ENCODE measurements around the gene GMPR2. TPM values are rescaled to one million over a fixed set of nuclear protein-coding genes. Genes with fewer than 3 reads are reported as not detected.

Gene GMPR2
- total RNA-seq, 4 donors from 2014 or later, result 68.8 to 237 (median 110) TPM

- Histone ChIP-seq H3K9me3 (no peaks in the 10 kb centered on the region), H3K4me1 (peaks cover 13 to 20% of the 10 kb centered on the region in 2 donors), H3K27me3 (no peaks in the 10 kb centered on the region), H3K27ac (peak overlapping the region in 1 of 3 donors; percentile 1), H3K36me3 (peaks cover 30 to 31% of the 10 kb centered on the region in 2 donors), H3K4me3 (replicated peaks in 1 of 3) (no peak overlapping the region)
- no peak for DNase-seq
- TF ChIP-seq CTCF (IDR thresholded peaks at IDR 0.05) (no peak), POLR2A (IDR thresholded peaks at IDR 0.05) (no peak)
- 87 to 92% methylated on average over 9 of the region's 9 CpGs for WGBS, 2 donors
- intact Hi-C loops (cut with DNase I), result no loop called here
These were observed 43.3 kb upstream of the GMPR2 start for GRCh38 chr14:24189460-24189859.

DNA sequence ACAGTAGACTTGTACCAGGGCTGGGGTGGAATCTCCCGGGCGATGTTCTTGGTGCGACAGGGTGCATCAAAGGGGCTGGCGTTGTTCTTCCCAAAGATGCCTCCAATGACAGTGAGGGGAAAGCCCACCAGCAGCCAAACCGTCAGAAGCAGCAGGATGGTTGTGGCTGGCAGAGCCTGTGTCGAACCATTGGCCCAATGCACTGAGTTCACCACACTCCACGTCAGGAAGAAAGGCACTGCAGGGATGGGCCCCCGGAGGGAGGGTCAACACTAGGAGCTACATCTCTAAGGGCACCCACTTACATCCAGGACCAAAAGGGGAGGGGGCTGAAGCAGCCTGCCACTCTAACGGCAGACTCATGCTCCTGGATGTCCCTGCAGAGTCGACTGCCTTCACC lies 42.3 kb upstream of the GMPR2 start:
- TF ChIP-seq CTCF (IDR thresholded peaks at IDR 0.05) (no peak), POLR2A (IDR thresholded peaks at IDR 0.05) (no peak)
- Histone ChIP-seq H3K27me3 (no peaks in the 10 kb centered on the region), H3K9me3 (no peaks in the 10 kb centered on the region), H3K36me3 (peaks cover 22 to 26% of the 10 kb centered on the region in 2 donors), H3K27ac (no peak overlapping the region), H3K4me3 (replicated peaks in 1 of 3) (no peak overlapping the region), H3K4me1 (peaks cover 19 to 25% of the 10 kb centered on the region in 2 donors)
- intact Hi-C loops (cut with DNase I), result no loop called here
- no peak for DNase-seq
- WGBS, 2 donors, result 89 to 94% methylated on average over 10 of the region's 10 CpGs

GRCh38 chr14:24192933-24193332 lies 39.8 kb upstream of the GMPR2 start:
- DNase-seq, result no peak
- peaks cover 19 to 31% of the 10 kb centered on the region in 2 donors for H3K4me1 ChIP-seq
- no peak overlapping the region for H3K27ac ChIP-seq
- peaks cover 11 to 17% of the 10 kb centered on the region in 2 donors for H3K36me3 ChIP-seq
- H3K4me3 ChIP-seq (replicated peaks in 1 of 3), result no peak overlapping the region
- intact Hi-C loops (cut with DNase I), result no loop called here
- H3K9me3 ChIP-seq, result no peaks in the 10 kb centered on the region
- WGBS, 2 donors, result 92 to 95% methylated on average over 15 of the region's 15 CpGs
- no peaks in the 10 kb centered on the region for H3K27me3 ChIP-seq
- TF ChIP-seq CTCF (IDR thresholded peaks at IDR 0.05) (no peak), POLR2A (IDR thresholded peaks at IDR 0.05) (no peak)

GRCh38 chr14:24194186-24194872 lies 38.4 kb upstream of the GMPR2 start:
- DNase-seq, result no peak
- peak overlapping the region in 2 of 3 donors; percentile 94 to 98 for H3K27ac ChIP-seq
- 83 to 87% methylated on average over 7 of the region's 7 CpGs for WGBS, 2 donors
- H3K27me3 ChIP-seq, result no peaks in the 10 kb centered on the region
- peak overlapping the region in 2 of 3 donors; percentile 94 to 100 for H3K4me3 ChIP-seq (replicated peaks in 1 of 3)
- peaks cover 11 to 17% of the 10 kb centered on the region in 2 donors for H3K36me3 ChIP-seq
- H3K4me1 ChIP-seq, result peaks cover 17 to 31% of the 10 kb centered on the region in 2 donors
- no peak for TF ChIP-seq POLR2A (IDR thresholded peaks at IDR 0.05)
- no peak for TF ChIP-seq CTCF (IDR thresholded peaks at IDR 0.05)
- intact Hi-C loops (cut with DNase I), result no loop called here
- H3K9me3 ChIP-seq, result no peaks in the 10 kb centered on the region

GRCh38 chr14:24194873-24195185 lies 37.9 kb upstream of the GMPR2 start:
- no peak for TF ChIP-seq CTCF (IDR thresholded peaks at IDR 0.05)
- no peak for TF ChIP-seq POLR2A (IDR thresholded peaks at IDR 0.05)
- no peak for DNase-seq
- no peaks in the 10 kb centered on the region for H3K9me3 ChIP-seq
- peak overlapping the region; percentile 94 to 100 (median 98) for H3K27ac ChIP-seq
- H3K36me3 ChIP-seq, result peaks cover 11 to 17% of the 10 kb centered on the region in 2 donors
- 40 to 62% methylated on average over 7 of the region's 8 CpGs for WGBS, 2 donors
- no peaks in the 10 kb centered on the region for H3K27me3 ChIP-seq
- intact Hi-C loops (cut with DNase I), result no loop called here
- H3K4me1 ChIP-seq, result peaks cover 17 to 31% of the 10 kb centered on the region in 2 donors
- H3K4me3 ChIP-seq (replicated peaks in 1 of 3), result peak overlapping the region in 2 of 3 donors; percentile 94 to 100

Measured in thyroid gland (tissue), 4 donors.